ENCODE measurements around the gene CAPNS2.

CAPNS2 gene

GRCh38 chr16:55543472-55543871 is 23.0 kb upstream of the CAPNS2 start:
- WGBS: 0% methylated on average over 1 of the region's 2 CpGs
- peak; percentile 48 for DNase-seq

GRCh38 chr16:55552621-55553020 is 13.9 kb upstream of the CAPNS2 start:
- no peak overlapping the region for H3K14ac ChIP-seq (ENCODE audit: low read length in 2 of 2)
- H3K36me3 ChIP-seq (ENCODE audit: control insufficient read depth in 1 of 2, insufficient read depth in 2 of 2, low read depth in 1 of 2, low read length in 2 of 2): peaks cover 0 to 53% of the 10 kb centered on the region in 2 experiments
- no peaks in the 10 kb centered on the region for H3K4me1 ChIP-seq (ENCODE audit: control insufficient read depth, insufficient read depth, low read depth, low read length)
- no peak overlapping the region for H3K4me3 ChIP-seq (ENCODE audit: insufficient read depth in 1 of 2, low read depth in 1 of 2, low read length in 2 of 2)
- H2BK120ac ChIP-seq (ENCODE audit: low read depth, low read length): no peak overlapping the region
- peaks cover 10% of the 10 kb centered on the region for H3K9me3 ChIP-seq (ENCODE audit: control insufficient read depth, low read length)
- no peak overlapping the region for H3K18ac ChIP-seq (ENCODE audit: low read depth in 1 of 2, low read length in 2 of 2)
- H3K9ac ChIP-seq (ENCODE audit: low read length): no peak overlapping the region
- no peak overlapping the region for H3K27ac ChIP-seq (ENCODE audit: low read length, poor library complexity, severe bottlenecking)
- H3K27me3 ChIP-seq (ENCODE audit: control insufficient read depth in 1 of 2, insufficient read depth in 1 of 2, low read length in 2 of 2): no peaks in the 10 kb centered on the region
- H3K4me2 ChIP-seq (ENCODE audit: low read length, poor library complexity, severe bottlenecking): no peak overlapping the region
- H4K91ac ChIP-seq (ENCODE audit: low read length): no peak overlapping the region
- H2AK5ac ChIP-seq (ENCODE audit: low read length, severe bottlenecking): no peak overlapping the region
- H3K4ac ChIP-seq (ENCODE audit: low read depth in 1 of 2, low read length in 2 of 2): no peak overlapping the region
- no peak overlapping the region for H2BK5ac ChIP-seq (ENCODE audit: low read depth, low read length, poor library complexity, severe bottlenecking)
- no peak overlapping the region for H2BK15ac ChIP-seq (ENCODE audit: low read depth, poor library complexity, severe bottlenecking)
- peak; percentile 67 for DNase-seq
- no peak overlapping the region for H2AFZ ChIP-seq (ENCODE audit: low read depth, low read length)
- no peaks in the 10 kb centered on the region for H3K79me1 ChIP-seq (replicated peaks; ENCODE audit: low read length, poor library complexity, severe bottlenecking)
- H2BK12ac ChIP-seq (ENCODE audit: low read length in 2 of 2): no peak overlapping the region
- no peak overlapping the region for H4K8ac ChIP-seq (ENCODE audit: low read length)
- no peak overlapping the region for H3K23ac ChIP-seq (ENCODE audit: low read length in 2 of 2)

More at GRCh38 chr16:55543472-55543871, 23.0 kb upstream of the CAPNS2 start:
- H2BK15ac ChIP-seq (ENCODE audit: low read depth, poor library complexity, severe bottlenecking): no peak overlapping the region
- H3K27me3 ChIP-seq (ENCODE audit: control insufficient read depth in 1 of 2, insufficient read depth in 1 of 2, low read length in 2 of 2): no peaks in the 10 kb centered on the region
- no peaks in the 10 kb centered on the region for H3K4me1 ChIP-seq (ENCODE audit: control insufficient read depth, insufficient read depth, low read depth, low read length)
- H4K8ac ChIP-seq (ENCODE audit: low read length): no peak overlapping the region
- H3K4ac ChIP-seq (ENCODE audit: low read depth in 1 of 2, low read length in 2 of 2): no peak overlapping the region
- H3K36me3 ChIP-seq (ENCODE audit: control insufficient read depth in 1 of 2, insufficient read depth in 2 of 2, low read depth in 1 of 2, low read length in 2 of 2): peaks cover 0 to 53% of the 10 kb centered on the region in 2 experiments
- H2BK12ac ChIP-seq (ENCODE audit: low read length in 2 of 2): no peak overlapping the region
- H3K9me3 ChIP-seq (ENCODE audit: control insufficient read depth, low read length): no peaks in the 10 kb centered on the region
- H2BK120ac ChIP-seq (ENCODE audit: low read depth, low read length): no peak overlapping the region
- H3K23ac ChIP-seq (ENCODE audit: low read length in 2 of 2): no peak overlapping the region
- no peak overlapping the region for H2AK5ac ChIP-seq (ENCODE audit: low read length, severe bottlenecking)
- no peak overlapping the region for H3K9ac ChIP-seq (ENCODE audit: low read length)
- H2BK5ac ChIP-seq (ENCODE audit: low read depth, low read length, poor library complexity, severe bottlenecking): no peak overlapping the region
- H3K79me1 ChIP-seq (replicated peaks; ENCODE audit: low read length, poor library complexity, severe bottlenecking): no peaks in the 10 kb centered on the region
- H3K27ac ChIP-seq (ENCODE audit: low read length, poor library complexity, severe bottlenecking): no peak overlapping the region
- no peak overlapping the region for H3K14ac ChIP-seq (ENCODE audit: low read length in 2 of 2)
- H3K4me3 ChIP-seq (ENCODE audit: insufficient read depth in 1 of 2, low read depth in 1 of 2, low read length in 2 of 2): no peak overlapping the region
- H3K18ac ChIP-seq (ENCODE audit: low read depth in 1 of 2, low read length in 2 of 2): no peak overlapping the region
- H4K91ac ChIP-seq (ENCODE audit: low read length): no peak overlapping the region
- no peak overlapping the region for H2AFZ ChIP-seq (ENCODE audit: low read depth, low read length)
- no peak overlapping the region for H3K4me2 ChIP-seq (ENCODE audit: low read length, poor library complexity, severe bottlenecking)

GRCh38 chr16:55555436-55555835 is 11.0 kb upstream of the CAPNS2 start:
- H4K8ac ChIP-seq (ENCODE audit: low read length): no peak overlapping the region
- H2AFZ ChIP-seq (ENCODE audit: low read depth, low read length): no peak overlapping the region
- H2BK15ac ChIP-seq (ENCODE audit: low read depth, poor library complexity, severe bottlenecking): no peak overlapping the region
- H3K4ac ChIP-seq (ENCODE audit: low read depth in 1 of 2, low read length in 2 of 2): no peak overlapping the region
- no peak overlapping the region for H3K4me3 ChIP-seq (ENCODE audit: insufficient read depth in 1 of 2, low read depth in 1 of 2, low read length in 2 of 2)
- H2AK5ac ChIP-seq (ENCODE audit: low read length, severe bottlenecking): no peak overlapping the region
- no peak overlapping the region for H3K18ac ChIP-seq (ENCODE audit: low read depth in 1 of 2, low read length in 2 of 2)
- H3K27ac ChIP-seq (ENCODE audit: low read length, poor library complexity, severe bottlenecking): no peak overlapping the region
- H4K91ac ChIP-seq (ENCODE audit: low read length): no peak overlapping the region
- H3K4me2 ChIP-seq (ENCODE audit: low read length, poor library complexity, severe bottlenecking): no peak overlapping the region
- H2BK12ac ChIP-seq (ENCODE audit: low read length in 2 of 2): no peak overlapping the region
- no peaks in the 10 kb centered on the region for H3K27me3 ChIP-seq (ENCODE audit: control insufficient read depth in 1 of 2, insufficient read depth in 1 of 2, low read length in 2 of 2)
- H3K9ac ChIP-seq (ENCODE audit: low read length): no peak overlapping the region
- H3K23ac ChIP-seq (ENCODE audit: low read length in 2 of 2): no peak overlapping the region
- H3K4me1 ChIP-seq (ENCODE audit: control insufficient read depth, insufficient read depth, low read depth, low read length): no peaks in the 10 kb centered on the region
- no peak overlapping the region for H2BK120ac ChIP-seq (ENCODE audit: low read depth, low read length)
- H3K79me1 ChIP-seq (replicated peaks; ENCODE audit: low read length, poor library complexity, severe bottlenecking): no peaks in the 10 kb centered on the region
- WGBS: 71% methylated on average over 1 of the region's 2 CpGs
- no peak for DNase-seq
- peaks cover 0 to 48% of the 10 kb centered on the region in 2 experiments for H3K36me3 ChIP-seq (ENCODE audit: control insufficient read depth in 1 of 2, insufficient read depth in 2 of 2, low read depth in 1 of 2, low read length in 2 of 2)
- no peak overlapping the region for H3K14ac ChIP-seq (ENCODE audit: low read length in 2 of 2)
- peaks cover 10% of the 10 kb centered on the region for H3K9me3 ChIP-seq (ENCODE audit: control insufficient read depth, low read length)
- H2BK5ac ChIP-seq (ENCODE audit: low read depth, low read length, poor library complexity, severe bottlenecking): no peak overlapping the region

- Histone ChIP-seq H3K36me3 (ENCODE audit: control insufficient read depth in 1 of 2, insufficient read depth in 2 of 2, low read depth in 1 of 2, low read length in 2 of 2) (peaks cover 0 to 47% of the 10 kb centered on the region in 2 experiments), H4K8ac (ENCODE audit: low read length) (no peak overlapping the region), H3K14ac (ENCODE audit: low read length in 2 of 2) (no peak overlapping the region), H2BK5ac (ENCODE audit: low read depth, low read length, poor library complexity, severe bottlenecking) (no peak overlapping the region), H3K27ac (ENCODE audit: low read length, poor library complexity, severe bottlenecking) (no peak overlapping the region), H2AK5ac (ENCODE audit: low read length, severe bottlenecking) (no peak overlapping the region), H3K4ac (ENCODE audit: low read depth in 1 of 2, low read length in 2 of 2) (no peak overlapping the region), H3K79me1 (replicated peaks; ENCODE audit: low read length, poor library complexity, severe bottlenecking) (no peaks in the 10 kb centered on the region), H2BK12ac (ENCODE audit: low read length in 2 of 2) (no peak overlapping the region), H2AFZ (ENCODE audit: low read depth, low read length) (no peak overlapping the region), H2BK120ac (ENCODE audit: low read depth, low read length) (no peak overlapping the region), H3K4me2 (ENCODE audit: low read length, poor library complexity, severe bottlenecking) (no peak overlapping the region), H4K91ac (ENCODE audit: low read length) (no peak overlapping the region), H3K9ac (ENCODE audit: low read length) (no peak overlapping the region), H3K23ac (ENCODE audit: low read length in 2 of 2) (no peak overlapping the region), H2BK15ac (ENCODE audit: low read depth, poor library complexity, severe bottlenecking) (no peak overlapping the region), H3K18ac (ENCODE audit: low read depth in 1 of 2, low read length in 2 of 2) (peak overlapping the region in 1 of 2 experiments; percentile 21), H3K4me3 (ENCODE audit: insufficient read depth in 1 of 2, low read depth in 1 of 2, low read length in 2 of 2) (no peak overlapping the region), H3K9me3 (ENCODE audit: control insufficient read depth, low read length) (peaks cover 10% of the 10 kb centered on the region), H3K4me1 (ENCODE audit: control insufficient read depth, insufficient read depth, low read depth, low read length) (no peaks in the 10 kb centered on the region), H3K27me3 (ENCODE audit: control insufficient read depth in 1 of 2, insufficient read depth in 1 of 2, low read length in 2 of 2) (no peaks in the 10 kb centered on the region)
- DNase-seq: no peak
These were observed 9.3 kb upstream of the CAPNS2 start for GRCh38 chr16:55557186-55557585.
